ENCODE data around the gene F2RL1.
"Not testable (repeated sequence)": the region's sequence is repeated elsewhere in the genome, so short reads cannot be mapped to it uniquely, and the experiment has no call there.

F2RL1 gene

DNA sequence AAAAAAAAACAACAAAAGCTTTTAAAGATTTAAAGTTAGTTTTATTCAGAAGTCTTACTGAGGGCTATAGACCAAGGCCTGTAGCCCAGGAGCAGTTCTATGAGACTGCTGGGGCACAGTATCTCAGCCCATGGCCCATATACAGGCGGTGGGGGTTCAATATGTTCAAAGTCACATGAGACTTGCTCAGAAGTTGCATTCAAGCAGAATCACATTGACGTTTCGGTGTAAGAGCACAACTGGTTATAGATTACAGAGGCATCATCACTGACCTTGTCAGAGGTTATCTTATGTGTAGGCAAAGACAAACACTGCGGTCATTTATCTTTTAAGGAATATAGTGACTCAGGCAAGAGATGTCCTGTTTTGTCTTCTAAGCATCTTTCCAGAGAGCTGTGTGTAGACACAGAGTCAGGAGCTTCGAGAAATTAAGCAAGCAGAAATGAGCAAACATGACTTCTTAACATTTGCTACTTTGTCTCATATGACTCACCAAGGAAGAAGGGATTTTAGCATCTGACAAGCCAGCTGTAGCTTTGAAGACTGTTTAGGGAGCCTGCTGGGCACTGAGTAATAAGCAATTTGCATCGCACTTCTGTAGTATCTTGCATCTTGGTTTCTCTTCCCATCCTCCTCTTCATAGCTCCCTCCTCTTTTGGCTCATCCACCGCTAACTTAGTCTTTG lies 12.9 kb upstream of the F2RL1 start:
- DNase-seq, result peak in 1 of 51 donors; percentile 8

DNA sequence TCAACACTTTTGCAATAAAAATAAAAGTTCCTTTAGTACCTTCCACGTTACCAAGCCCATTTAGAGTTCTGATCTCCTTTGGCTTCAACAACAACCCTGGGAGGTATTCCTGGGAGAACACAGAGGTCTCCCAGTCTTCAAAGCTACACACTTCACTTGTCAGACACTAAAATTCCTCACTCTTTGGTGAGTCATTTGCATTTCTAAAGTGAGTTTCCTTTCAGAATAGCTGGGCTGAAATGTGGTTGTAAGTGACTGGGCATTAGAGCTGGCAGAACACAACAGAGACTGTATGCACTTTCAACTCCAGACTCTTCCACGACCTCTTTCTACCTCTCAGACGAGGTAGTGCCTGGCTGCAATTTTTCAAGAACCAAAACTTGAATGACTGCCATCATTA lies 11.5 kb upstream of the F2RL1 start:
- DNase-seq, result peak in 1 of 51 donors; percentile 21

DNA sequence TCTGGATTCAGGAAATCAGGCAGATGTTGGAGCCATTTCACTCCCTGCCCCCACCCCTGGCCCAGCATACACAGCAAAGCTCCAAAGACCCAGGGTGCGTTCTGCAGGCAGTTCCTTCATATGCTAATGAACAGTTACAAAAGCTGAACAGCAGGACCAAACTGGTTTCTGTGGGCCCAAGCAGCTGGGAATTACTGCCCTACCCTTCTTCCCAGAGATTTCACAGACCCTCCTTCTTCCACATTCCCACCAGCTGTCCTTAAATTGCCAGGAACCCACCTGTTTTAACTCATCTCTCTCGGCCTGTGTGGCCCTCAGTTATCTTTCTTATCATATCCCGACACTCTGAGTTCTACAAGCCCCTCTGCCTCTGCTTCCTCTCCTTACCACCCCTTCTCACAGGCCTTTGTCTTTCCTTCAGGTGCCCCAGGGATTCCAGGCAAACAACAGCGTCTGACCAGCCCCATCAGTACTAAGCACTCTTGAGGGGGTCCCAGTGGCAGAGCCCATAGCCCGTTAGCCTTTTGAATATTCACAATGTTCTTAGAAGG lies 10.6 kb upstream of the F2RL1 start:
- DNase-seq, result peak in 16 of 51 donors; percentile 3 to 58 (median 12)

DNA sequence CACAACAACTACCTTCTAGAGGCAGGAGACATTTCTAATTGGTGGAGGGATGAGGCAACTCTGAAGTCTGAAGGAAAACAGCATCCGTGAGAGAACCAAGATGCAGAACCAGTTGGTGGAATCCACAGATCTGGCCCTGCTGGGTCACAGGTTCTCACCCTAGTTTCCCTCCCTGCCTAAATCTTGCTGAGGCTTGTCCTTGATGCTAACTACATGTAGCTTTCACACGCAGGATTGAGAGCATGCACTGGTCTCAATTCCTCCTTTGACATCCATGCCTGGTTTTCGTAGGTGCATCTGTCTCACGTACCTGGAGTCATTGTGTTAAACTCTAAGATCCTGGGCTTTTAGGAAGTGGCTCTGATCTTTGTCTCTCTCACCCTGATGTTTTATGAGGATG lies 9.7 kb upstream of the F2RL1 start:
- no peak for DNase-seq

DNA sequence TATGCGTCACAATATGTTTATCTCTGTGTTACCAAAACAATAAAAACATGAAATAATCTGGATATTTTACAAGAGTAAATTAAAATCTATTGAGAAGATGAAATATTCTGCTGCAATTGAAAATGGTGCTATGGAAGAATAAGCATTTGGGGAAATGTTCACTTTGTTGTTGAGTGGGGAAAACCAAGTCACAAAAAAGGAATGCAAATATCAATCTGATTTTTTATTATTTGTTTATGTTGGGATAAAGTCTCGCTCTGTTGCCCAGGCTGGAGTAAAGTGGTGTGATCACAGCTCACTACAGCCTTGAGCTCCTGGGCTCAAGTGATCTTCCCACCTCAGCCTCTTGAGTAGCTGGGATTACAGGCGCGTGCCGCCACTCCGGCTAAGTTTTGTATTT lies 8.6 kb upstream of the F2RL1 start:
- no peak for DNase-seq

DNA sequence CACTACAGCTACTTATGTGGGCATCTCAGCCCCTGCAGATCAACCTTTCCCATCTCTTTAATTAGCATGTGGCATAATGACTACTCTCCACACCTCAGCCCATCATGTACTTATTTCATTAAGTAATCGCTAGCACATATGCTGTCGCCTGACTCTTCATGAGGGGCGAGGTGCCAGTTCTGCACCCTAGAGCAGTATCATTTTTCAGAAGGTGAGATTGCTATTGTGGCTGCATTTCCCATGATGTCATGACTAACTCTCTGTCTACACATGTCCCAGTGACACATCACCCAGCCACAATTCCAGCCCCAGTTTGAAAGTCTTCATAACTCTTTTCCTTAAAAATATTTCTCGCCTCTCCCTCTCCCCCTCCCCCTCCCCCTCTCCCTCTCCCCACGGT lies 7.6 kb upstream of the F2RL1 start:
- no peak for DNase-seq

DNA sequence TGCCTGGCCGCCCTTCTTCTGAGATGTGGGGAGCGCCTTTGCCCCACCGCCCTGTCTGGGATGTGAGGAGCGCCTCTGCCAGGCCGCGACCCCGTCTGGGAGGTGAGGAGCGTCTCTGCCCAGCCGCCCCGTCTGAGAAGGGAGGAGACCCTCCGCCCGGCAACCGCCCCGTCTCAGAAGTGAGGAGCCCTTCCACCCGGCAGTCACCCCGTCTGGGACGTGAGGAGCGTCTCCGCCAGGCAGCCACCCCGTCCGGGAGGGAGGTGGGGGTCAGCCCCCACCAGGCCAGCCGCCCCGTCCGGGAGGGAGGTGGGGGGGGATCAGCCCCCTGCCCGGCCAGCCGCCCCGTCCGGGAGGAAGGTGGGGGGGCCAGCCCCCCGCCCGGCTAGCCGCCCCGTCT lies 6.6 kb upstream of the F2RL1 start:
- not testable (repeated sequence) for DNase-seq

DNA sequence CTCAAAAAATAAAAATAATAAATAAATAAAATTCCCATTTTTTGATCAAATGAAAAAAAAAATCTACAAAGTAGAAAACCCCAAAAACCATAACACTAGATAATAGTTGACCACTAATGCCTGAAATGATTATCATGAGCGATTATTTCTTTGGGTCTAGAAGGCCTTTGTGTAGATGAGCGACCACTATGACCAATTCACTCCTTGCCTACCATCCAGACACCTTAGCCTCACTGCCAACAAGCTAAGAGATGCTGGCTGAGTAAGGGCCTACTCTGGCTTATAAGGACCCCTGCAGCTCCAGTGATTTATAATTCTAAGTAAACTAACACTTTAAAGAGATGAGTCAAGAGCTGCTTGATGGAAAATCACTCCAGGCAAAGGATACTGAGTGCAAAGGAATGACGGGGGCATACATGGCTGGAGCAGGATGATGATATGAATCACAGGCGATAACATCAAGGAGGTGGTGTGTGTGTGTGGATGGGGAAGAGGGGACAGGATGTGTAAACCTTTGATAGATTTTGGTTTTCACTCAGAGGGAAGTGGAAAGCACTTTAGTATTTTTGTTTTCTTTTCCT lies 4.8 kb upstream of the F2RL1 start:
- DNase-seq, result no peak

DNA sequence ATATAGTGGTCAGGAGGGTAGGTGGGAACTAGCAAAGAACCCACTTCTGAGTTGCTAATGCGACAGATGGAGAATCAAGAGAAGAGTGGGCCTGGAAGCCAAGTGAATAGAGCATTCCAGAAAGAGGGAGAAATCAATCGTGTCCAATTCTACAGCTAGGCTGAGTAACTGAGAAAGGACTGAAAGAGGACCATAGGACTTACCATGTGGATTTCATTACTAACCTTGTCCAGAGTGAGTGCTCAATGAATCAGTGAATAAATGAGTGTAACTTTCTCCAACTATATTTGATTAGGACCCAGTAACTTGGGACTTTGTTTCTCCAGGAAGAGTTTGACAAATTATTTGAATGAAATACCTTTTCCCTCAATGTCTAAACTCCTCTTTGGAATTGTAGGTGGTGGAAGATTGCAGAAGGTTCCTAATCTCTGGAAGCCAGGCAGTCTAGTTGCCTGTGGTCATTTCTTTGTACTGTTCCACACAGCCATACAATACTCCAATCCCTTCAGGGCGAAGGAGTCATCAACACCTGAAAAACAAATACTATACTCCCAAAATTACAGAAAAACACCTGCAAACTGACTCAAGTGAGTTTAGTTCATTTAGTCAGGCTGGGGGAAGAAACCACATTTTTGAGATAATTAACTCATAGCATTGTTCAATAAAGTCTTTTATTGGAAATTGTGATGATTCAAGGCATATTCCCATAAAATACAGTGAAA lies 2.6 kb upstream of the F2RL1 start:
- DNase-seq, result no peak

DNA sequence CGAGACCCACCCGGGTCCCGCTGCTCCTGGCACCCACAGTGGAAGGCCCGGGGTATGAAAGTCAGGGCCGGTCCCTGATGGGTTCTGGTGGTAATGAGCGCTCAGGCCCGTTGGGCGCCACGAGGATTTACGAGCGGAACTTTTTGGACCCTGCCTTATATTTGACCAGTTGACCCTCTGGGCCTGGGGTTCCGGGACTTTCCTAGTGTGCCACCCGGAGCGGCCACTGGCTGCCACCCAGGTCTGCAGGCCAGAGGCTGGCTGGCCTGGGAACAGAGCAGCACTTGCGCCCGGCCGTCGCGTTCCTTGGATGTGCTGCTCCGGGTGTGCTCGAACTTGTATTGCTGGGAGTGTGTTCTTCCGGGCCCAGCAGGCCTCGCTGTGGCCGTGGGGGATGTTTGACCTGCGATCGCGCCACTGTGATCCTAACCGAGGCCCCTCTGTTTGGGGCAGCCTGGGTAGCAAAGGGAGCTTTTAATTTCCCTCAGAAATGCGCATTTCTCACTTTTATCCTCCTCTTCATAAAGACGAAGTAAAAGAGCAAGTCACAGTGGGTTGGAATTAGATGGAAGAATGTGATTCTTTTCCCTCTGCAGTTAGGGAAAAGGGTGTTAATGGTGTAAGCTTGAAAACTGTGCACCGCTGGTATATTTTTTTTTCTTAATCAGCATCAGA lies 1.2 kb downstream of the F2RL1 start:
- DNase-seq, result peak in 3 of 51 donors; percentile 3 to 4 (median 4)

DNA sequence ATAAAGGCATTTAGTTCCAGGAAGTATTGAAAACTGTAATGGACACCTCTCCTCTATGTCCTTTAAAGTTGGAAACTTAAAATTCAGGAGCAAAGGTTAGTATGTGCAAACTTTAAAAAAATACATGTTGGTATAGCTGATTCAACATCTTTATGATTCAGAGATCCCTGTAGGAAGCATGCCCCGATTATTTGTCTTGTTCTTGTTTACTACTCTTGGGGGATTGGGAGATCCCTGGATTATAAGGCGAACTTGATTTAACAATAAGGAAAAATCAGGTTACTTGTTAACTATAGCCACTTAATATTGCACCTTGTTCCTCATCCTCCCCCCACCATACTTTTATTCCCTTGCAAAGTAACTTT lies 1.7 kb downstream of the F2RL1 start:
- no peak for DNase-seq

DNA sequence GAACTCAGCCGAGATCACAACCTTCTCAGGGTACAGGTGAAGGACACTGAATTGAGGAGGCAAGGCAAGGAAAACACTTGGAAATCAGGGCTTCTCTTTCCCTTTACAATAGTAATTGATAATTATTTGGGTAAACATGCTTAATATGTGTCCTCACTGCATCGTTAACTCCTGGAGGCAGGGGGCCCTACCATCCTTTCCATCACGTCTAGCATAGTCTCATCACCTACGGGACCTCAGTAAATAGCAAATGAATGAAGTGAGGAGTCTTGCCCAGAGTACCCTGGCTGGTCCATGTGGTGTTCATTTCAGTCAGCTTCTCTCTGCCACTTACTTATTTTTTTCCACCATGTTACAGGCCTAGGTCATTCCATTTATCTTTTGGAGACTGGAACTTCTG lies 2.3 kb downstream of the F2RL1 start:
- no peak for DNase-seq

DNA sequence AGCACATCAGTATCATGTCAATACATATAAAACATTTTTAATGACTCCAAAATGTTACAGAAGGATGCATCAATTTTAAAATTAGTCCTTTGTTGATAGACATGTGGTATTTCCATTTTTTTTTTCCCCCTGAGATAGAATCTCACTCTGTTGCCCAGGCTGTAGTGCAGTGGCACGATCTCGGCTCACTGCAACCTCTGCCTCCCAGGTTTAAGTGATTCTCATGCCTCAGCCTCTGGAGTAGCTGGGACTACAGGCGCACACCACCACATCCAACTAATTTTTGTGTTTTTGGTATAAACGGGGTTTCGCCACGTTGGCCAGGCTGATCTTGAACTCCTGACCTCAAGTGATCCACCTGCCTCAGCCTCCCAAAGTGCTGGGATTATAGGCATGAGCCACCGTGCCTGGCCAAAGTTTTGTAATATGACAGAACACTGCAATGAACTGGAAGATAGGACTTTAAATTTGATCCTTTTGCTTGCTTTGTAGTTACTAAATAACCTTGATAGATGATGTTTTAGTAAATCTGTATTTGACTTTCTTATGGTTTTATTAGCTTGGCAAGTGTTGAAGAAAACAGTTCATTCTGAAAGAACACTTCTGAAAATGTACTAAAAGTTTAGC lies 3.4 kb downstream of the F2RL1 start:
- not testable (repeated sequence) for DNase-seq

DNA sequence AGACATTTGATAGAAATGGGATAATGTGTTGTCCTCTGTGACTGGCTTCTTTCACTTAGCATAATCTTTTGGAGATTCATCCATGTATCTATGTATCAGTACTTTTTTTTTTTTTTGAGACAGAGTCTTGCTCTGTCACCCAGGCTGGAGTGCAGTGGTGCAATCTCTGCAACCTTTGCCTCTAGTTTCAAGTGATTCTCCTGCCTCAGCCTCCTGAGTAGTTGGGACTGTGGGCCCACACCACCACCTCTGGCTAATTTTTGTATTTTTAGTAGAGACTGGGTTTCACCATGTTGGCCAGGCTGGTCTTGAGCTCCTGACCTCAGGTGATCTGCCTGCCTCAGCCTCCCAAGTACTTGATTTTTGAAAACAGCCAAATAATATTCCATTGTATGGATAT lies 7.6 kb downstream of the F2RL1 start:
- DNase-seq, result not testable (repeated sequence)

DNA sequence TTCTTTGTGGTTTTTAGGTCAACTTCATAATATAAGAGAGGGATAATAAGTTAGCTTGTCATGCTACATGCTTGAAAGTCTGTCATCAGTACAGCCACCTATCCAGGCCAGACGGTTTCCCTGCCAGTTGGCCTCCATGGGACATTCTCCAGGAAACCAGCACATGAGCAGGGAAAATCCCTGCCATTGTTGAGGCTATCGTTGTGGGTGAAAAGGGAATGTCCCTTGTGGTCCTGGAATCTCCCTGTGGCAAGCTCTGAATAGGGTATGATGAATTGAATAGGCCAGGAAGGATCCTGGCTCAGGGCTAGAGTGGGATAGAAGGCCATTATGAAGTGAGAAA lies 12.3 kb downstream of the F2RL1 start:
- no peak for DNase-seq

DNA sequence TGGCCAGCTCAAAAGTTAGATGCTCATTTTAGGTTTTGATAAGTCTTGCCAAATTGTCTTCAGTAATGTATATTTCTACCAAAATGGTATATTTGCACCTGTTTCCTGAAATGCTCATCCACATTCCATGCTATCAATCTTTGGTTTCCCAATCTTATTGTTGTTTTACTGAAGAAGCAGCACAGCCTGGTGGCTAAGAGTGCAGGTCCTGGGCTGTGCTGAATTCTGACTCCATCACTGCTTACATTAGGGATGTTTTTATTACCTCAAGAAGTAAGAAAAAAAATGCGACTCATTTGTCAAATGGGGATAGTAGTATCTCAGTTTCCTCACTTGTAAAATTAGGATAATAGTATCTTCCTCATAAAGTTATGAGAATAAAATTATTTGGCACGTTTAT lies 17.4 kb downstream of the F2RL1 start:
- no peak for DNase-seq

DNA sequence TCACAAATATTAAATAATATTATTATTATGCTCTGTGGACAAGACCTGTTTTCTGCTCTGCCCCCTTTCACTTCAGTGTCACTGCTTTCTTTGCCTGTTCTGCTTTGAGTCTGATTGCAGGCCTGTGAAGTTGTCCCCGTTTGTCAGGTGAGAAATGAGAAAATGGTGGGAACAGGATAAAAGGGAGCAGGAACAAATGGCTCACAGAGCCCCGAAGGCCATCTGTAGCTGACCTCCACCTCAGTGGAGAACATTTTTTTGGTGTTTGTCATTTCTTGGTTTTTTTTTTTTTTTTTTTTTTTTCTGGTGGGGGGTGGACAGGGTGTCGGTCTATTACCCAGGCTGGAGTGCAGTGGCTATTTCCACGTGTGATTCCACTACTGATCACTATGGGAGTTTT lies 17.8 kb downstream of the F2RL1 start:
- no peak for DNase-seq

DNA sequence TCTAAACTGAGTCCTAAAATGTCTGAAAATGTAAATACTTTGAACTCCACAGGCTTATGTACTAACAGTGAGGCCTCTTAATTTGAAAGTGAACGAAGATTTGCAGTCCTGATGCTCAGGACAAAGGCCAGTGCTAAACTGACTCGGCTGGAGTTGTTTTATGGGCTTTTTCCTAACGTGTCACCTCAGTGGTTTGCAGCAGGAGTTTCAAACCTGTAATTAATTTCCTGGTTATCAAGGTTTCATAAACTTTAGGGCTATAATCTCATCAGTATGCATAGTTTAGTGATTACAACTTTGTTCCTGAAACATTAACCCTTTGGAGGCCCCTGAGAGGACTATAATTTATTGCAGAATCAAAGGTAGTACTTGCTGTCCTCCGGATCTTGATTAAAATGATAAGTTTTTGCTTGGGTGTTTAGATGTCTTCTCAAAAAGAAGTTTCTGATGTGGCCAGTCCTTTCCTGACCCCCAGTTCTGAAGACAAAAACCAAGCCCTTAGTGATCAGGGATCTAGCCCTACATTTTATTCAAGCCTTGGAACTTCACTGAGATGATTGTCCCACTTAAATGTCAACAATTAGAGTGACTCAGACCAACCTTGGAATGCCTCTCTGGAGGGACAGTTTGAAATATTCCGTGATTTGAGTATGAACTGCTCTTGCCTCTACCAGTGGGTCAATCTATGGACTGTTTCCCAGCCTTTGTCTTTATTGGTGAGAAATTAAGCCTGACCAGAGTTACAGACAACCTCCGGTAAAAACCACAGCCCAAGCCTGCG lies 19.8 kb downstream of the F2RL1 start:
- no peak for DNase-seq

DNA sequence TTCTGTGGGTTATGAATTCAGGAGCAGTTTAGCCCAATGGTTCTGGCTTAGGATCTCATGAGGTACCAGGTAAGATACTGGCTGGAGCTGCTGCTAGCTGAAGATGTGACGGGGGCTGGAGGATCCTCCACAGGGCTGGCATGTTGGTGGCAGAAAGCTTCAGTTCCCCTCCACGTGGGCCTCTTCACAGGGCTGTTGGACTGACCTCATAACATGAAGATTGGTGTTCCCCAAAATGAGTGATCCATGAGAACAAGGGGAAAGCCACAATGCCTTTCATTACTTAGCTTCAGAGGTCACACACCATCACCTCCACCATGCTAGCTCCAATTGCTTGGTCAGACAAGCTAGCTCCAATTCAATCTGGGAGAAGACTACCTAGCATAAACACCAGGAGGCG lies 22.5 kb downstream of the F2RL1 start:
- no peak for DNase-seq

DNA sequence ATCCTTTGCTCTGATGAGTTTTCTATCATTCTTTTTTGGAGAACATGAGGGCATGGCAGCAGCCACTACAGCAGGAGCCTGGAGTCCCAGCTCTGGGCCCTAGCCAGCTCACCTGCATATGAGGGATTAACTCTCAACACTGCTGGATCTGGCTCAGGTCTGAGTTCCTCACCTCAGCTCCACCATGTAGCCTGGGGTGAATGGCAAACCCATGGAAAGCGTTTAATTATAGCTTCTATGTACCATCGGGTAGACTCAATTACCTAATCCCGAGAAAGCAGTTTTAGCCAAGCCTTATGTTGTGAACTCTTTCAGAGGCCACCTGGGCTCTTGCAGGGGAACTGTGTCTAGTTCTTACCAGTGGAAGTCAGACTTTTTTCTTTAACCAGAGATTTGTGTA lies 27.1 kb downstream of the F2RL1 start:
- no peak for DNase-seq

Data from hypothalamus (tissue), 51 donors.